ENCODE data around the gene RTL10. TPM values are rescaled to one million over a fixed set of nuclear protein-coding genes. Genes with fewer than 3 reads are reported as not detected.

The RTL10 gene
- polyA plus RNA-seq, 1 of the 3 experiments (the other 2 are of a cell fraction): 7.8 TPM

- Histone ChIP-seq H3K4me3 (ENCODE audit: low read depth in 2 of 2, low read length in 1 of 2) (no peak overlapping the region), H3K4me1 (ENCODE audit: control insufficient read depth in 1 of 2, insufficient read depth in 2 of 2, low read depth in 1 of 2, low read length in 1 of 2) (peaks cover 0 to 20% of the 10 kb centered on the region in 2 experiments; a peak in 1 of 4 replicates), H3K27ac (ENCODE audit: low read depth in 2 of 2, low read length in 1 of 2) (no peak overlapping the region), H4K20me1 (ENCODE audit: insufficient read depth) (no peaks in the 10 kb centered on the region), H3F3A (replicated peaks; ENCODE audit: insufficient read depth) (no peaks in the 10 kb centered on the region), H3K79me2 (ENCODE audit: insufficient read depth) (no peaks in the 10 kb centered on the region), H3K9ac (no peak overlapping the region), H3K9me3 (no peaks in the 10 kb centered on the region), H3K27me3 (ENCODE audit: insufficient read depth) (no peaks in the 10 kb centered on the region), H2AFZ (ENCODE audit: low read depth) (no peak overlapping the region), H3K9me2 (no peaks in the 10 kb centered on the region), H3K4me2 (no peak overlapping the region), H3K36me3 (replicated peaks in 1 of 2; ENCODE audit: control insufficient read depth in 1 of 2, insufficient read depth in 2 of 2, low read length in 1 of 2) (no peaks in the 10 kb centered on the region)
- 96% methylated on average over 11 of the region's 17 CpGs for WGBS (ENCODE audit: low lambda C conversion rate)
- CTCF ChIA-PET: interaction anchor here (1.4 kb wide), 1 partner anchor 14 kb away, joined by 5 read pairs; no protein-coding TSS in a partner anchor
- POLR2A ChIA-PET: no interaction called here
- DNase-seq: peak; percentile 30
- TF ChIP-seq RXRA (IDR thresholded peaks at IDR 0.05; ENCODE audit: borderline replicate concordance, low read depth) (no peak), RAD21 (IDR thresholded peaks at IDR 0.05; ENCODE audit: low read length) (no peak), MEF2A (IDR thresholded peaks at IDR 0.05; ENCODE audit: borderline replicate concordance, low read depth) (no peak), NRF1 (IDR thresholded peaks at IDR 0.05; ENCODE audit: low read depth, low read length) (no peak)
Measured at GRCh38 chr22:19818324-19819207, 36.1 kb downstream of the RTL10 start.

DNA sequence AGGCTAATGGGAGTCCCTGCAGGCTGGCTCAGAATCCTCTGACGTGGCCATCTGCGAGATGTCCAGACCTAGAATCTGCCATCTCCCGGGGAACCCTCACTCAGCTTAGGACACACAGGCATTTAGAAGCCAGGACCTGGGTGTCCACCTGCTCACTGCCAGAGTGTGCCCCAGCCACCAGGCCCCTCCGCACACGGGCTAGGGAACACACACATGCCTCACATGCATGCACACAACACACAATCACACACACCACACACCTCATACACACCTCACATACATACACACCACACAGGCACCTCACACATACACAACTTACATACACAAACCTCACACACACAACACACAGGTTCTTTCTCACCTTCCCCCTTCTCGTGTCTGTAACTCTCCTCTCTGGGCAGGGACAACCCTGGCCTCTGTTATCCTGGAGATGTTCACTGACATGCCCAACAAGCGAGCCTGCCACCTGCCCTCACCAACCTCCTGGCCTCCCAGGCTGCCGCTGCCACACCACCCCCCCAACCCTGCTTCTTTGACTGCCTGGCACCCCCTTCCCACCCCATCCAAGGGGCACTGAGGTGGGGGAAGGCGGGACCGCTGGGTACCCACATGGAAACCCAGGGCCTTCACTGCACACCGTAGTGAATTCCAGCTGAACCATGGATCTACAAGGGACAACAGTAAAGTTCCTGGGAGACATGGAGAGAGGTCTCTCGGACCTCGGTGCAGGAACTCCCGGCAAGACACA, 38.1 kb downstream of the RTL10 start:
- Histone ChIP-seq H2AFZ (ENCODE audit: low read depth) (no peak overlapping the region), H3F3A (replicated peaks; ENCODE audit: insufficient read depth) (no peaks in the 10 kb centered on the region), H3K27me3 (ENCODE audit: insufficient read depth) (no peaks in the 10 kb centered on the region), H3K9ac (no peak overlapping the region), H3K27ac (ENCODE audit: low read depth in 2 of 2, low read length in 1 of 2) (no peak overlapping the region), H3K36me3 (replicated peaks in 1 of 2; ENCODE audit: control insufficient read depth in 1 of 2, insufficient read depth in 2 of 2, low read length in 1 of 2) (no peaks in the 10 kb centered on the region), H3K4me3 (ENCODE audit: low read depth in 2 of 2, low read length in 1 of 2) (no peak overlapping the region), H3K9me2 (no peaks in the 10 kb centered on the region), H3K4me2 (no peak overlapping the region), H3K4me1 (ENCODE audit: control insufficient read depth in 1 of 2, insufficient read depth in 2 of 2, low read depth in 1 of 2, low read length in 1 of 2) (peaks cover 0 to 21% of the 10 kb centered on the region in 2 experiments; a peak in 1 of 4 replicates), H4K20me1 (ENCODE audit: insufficient read depth) (no peaks in the 10 kb centered on the region), H3K9me3 (no peaks in the 10 kb centered on the region), H3K79me2 (ENCODE audit: insufficient read depth) (no peaks in the 10 kb centered on the region)
- 93% methylated on average over 11 of the region's 14 CpGs for WGBS (ENCODE audit: low lambda C conversion rate)
- DNase-seq: no peak
- CTCF ChIA-PET: no interaction called here
- TF ChIP-seq USF1 (IDR thresholded peaks at IDR 0.05; ENCODE audit: borderline replicate concordance, low read depth): no peak
- no peak for TF ChIP-seq RCOR1 (IDR thresholded peaks at IDR 0.05; ENCODE audit: low read length)
- TF ChIP-seq YY1 (IDR thresholded peaks at IDR 0.05; ENCODE audit: low read depth): no peak
- no peak for TF ChIP-seq GABPA (IDR thresholded peaks at IDR 0.05; ENCODE audit: low read depth)
- no peak for TF ChIP-seq PBX3 (IDR thresholded peaks at IDR 0.05)
- TF ChIP-seq SMC3 (IDR thresholded peaks at IDR 0.05; ENCODE audit: low read depth, low read length): no peak
- TF ChIP-seq CTCF (IDR thresholded peaks at IDR 0.05): no peak
- no peak for TF ChIP-seq GATA2 (CRISPR knock-in tag; IDR thresholded peaks at IDR 0.05)
- no peak for TF ChIP-seq RXRA (IDR thresholded peaks at IDR 0.05; ENCODE audit: borderline replicate concordance, low read depth)
- TF ChIP-seq CHD2 (IDR thresholded peaks at IDR 0.05; ENCODE audit: low read length, partially characterized antibody): no peak
- TF ChIP-seq FOSL2 (IDR thresholded peaks at IDR 0.05; ENCODE audit: borderline replicate concordance, low read depth): no peak
- TF ChIP-seq, protein P1, sequence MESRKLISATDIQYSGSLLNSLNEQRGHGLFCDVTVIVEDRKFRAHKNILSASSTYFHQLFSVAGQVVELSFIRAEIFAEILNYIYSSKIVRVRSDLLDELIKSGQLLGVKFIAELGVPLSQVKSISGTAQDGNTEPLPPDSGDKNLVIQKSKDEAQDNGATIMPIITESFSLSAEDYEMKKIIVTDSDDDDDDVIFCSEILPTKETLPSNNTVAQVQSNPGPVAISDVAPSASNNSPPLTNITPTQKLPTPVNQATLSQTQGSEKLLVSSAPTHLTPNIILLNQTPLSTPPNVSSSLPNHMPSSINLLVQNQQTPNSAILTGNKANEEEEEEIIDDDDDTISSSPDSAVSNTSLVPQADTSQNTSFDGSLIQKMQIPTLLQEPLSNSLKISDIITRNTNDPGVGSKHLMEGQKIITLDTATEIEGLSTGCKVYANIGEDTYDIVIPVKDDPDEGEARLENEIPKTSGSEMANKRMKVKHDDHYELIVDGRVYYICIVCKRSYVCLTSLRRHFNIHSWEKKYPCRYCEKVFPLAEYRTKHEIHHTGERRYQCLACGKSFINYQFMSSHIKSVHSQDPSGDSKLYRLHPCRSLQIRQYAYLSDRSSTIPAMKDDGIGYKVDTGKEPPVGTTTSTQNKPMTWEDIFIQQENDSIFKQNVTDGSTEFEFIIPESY (IDR thresholded peaks at IDR 0.05; ENCODE audit: borderline replicate concordance, low read depth): no peak
- no peak for TF ChIP-seq JUND (IDR thresholded peaks at IDR 0.05)
- TF ChIP-seq EP300 (IDR thresholded peaks at IDR 0.05; ENCODE audit: borderline replicate concordance in 1 of 2, low read depth in 1 of 2, low read length in 1 of 2): no peak
- POLR2A ChIA-PET: no interaction called here
